Activated CD4-positive, alpha-beta T cell treated with anti-CD3 and anti-CD28 coated beads for 4 hours (primary cell): ENCODE data around the gene ELP4.
"Not testable (repeated sequence)": the region's sequence is repeated elsewhere in the genome, so short reads cannot be mapped to it uniquely, and the experiment has no call there.

Source experiments
- DNase-seq, 2 donors: peaks; one replicate each; pipeline ENCODE4 v3.0.0-alpha.2; 2020

The ELP4 gene

DNA sequence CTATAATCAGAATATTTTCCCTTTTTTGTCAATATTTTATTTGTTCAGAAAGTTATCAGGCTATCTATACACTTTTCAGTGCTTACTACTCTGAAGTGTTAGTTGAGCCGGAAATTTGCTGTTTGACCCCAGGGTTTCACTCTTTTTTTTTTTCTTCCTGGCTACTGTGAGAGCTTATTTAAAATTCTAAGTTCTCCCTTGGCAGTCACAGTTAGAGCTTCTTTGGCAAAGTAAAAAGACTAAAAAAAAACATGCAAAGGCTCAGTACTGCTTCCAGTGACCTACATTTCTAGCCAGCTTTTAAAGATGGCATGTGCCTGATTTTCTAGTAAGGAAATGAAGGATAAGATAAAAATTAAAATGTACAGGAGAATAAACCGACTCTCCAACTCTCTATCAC is 48.4 kb downstream of the ELP4 start:
- DNase-seq: no peak

DNA sequence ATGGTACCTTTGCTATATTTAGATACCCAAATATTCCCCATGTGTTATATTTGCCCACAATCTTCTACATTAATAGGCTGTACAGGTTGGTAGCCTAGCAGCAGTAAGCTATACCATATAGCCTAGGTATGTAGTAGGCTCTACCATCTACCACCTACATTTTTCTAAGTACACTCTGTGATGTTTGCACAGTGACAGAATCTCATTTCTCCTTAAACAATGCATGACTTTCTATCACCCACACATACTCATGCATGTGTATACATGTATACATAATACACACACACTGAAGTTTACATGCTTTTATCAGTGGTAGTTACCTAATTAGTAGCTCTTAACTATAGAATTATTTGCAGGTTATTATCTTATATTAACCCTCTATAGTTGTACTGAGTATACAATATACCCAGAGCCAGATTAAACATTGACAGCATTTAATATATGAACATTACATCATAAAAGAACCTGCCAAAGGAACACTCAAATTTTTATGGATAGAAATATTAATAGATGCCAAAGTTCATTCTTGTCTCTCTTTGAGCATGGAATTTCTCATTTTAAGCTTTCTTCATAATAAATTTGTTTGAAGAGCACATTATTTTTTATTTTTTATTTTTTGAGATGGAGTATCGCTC is 51.4 kb downstream of the ELP4 start:
- no peak for DNase-seq

DNA sequence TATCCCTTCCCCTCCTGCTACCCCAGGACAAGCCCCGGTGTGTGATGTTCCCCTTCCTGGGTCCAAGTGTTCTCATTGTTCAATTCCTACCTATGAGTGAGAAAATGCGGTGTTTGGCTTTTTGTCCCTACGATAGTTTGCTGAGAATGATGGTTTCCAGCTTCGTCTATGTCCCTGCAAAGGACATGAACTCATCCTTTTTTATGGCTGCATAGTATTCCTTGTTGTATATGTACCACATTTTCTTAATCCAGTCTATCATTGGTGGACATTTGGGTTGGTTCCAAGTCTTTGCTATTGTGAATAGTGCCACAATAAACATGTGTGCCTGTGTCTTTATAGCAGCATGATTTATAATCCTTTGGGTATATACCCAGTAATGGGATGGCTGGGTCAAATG is 55.0 kb downstream of the ELP4 start:
- not testable (repeated sequence) for DNase-seq

- DNase-seq: not testable (repeated sequence)
Measured at GRCh38 chr11:31574133-31574532, 64.6 kb downstream of the ELP4 start.

DNA sequence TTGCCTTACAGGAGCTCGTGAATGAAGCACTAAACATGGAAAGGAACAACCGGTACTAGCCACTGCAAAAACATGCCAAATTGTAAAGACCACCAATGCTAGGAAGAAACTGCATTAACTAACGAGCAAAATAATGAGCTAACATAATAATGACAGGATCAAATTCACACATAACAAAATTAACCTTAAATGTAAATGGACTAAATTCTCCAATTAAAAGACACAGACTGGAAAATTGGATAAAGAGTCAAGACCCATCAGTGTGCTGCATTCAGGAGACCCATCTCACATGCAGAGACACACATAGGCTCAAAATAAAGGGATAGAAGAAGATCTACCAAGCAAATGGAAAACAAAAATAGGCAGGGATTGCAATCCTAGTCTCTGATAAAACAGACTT is 66.2 kb downstream of the ELP4 start:
- not testable (repeated sequence) for DNase-seq

- not testable (repeated sequence) for DNase-seq
Measured at GRCh38 chr11:31579412-31579811, 69.8 kb downstream of the ELP4 start.

- DNase-seq: no peak
Measured at GRCh38 chr11:31582697-31583096, 73.1 kb downstream of the ELP4 start.

- DNase-seq: no peak
Measured at GRCh38 chr11:31598454-31598853, 88.9 kb downstream of the ELP4 start.

- DNase-seq: no peak
Measured at GRCh38 chr11:31601635-31602282, 92.2 kb downstream of the ELP4 start.

GRCh38 chr11:31606893-31607292 is 97.3 kb downstream of the ELP4 start:
- DNase-seq: no peak

DNA sequence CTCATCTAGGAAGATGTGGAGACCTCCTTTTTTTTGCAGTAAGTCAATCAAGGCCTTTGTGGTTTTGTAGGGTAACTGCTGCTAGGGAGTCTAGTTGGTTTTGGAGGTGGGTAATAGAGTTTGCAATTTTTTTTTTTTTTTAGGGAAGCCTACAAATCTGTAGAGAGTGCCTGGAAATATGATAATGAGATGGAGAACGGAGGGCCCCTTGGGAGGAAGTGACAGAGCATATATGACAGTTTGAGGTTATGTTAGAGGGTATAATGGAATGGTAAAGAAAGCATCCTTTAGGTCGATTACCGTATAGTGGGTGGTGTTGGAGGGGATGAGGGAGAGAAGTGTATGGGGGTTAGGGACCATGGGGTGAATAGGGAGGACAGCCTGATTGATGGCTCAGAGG is 98.3 kb downstream of the ELP4 start:
- DNase-seq: no peak

DNA sequence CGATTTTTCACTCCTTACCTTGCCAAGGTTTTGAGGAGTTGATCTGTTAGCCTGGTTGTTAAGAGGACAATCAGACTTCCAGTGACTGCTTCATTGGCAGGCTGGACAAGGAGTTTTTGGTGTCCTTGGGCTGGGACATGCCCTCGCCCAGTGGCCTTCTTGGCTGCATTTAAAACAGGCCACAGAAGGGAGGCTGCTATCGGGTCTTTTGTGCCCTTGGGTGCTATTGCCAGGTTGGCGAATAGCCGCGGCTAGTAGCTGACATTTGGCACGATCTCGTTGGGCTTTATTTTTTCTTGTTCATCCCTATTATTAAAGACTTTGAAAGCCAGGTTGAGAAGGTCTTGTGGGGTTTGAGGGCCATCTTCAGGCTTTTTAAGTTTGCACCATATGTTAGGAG is 99.4 kb downstream of the ELP4 start:
- no peak for DNase-seq

GRCh38 chr11:31610544-31610943 is 101.0 kb downstream of the ELP4 start:
- DNase-seq: no peak

DNA sequence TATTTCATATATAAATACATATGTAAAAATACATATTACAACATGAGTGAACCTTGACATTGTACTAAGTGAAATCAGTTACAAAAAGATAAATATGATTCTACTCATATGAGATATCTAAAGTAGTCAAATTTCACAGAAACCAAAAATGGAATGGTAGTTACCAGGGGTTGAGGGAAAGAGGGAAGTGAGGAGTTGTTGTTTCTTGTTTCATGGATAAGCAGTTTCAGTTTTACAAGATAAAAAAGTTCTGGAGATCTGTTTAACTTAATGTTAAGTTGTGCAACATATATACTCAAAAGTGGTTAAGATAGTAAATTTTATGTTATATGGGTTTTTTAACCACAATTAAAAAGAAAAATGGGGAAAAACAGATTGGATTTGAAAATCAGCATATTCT is 107.7 kb downstream of the ELP4 start:
- DNase-seq: no peak

DNA sequence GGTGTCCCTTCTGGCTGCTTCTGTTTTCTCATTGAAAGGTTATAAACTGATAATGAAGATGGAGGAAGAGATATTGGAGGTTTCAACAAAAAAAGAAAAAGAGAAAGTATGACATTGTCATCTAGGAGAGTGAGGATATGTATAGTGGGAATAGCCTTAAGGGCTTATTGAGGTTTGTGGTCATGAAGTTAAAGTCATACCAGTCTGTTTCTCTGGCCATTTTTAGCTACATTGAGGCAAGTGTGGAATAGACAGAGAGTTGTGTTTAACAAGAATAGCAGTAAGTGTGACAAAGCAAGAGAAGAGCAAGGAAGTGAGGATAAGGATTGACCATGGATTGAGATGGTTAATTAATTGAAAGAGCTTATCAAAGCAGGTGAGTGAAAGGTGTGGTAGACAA is 110.4 kb downstream of the ELP4 start:
- no peak for DNase-seq

DNA sequence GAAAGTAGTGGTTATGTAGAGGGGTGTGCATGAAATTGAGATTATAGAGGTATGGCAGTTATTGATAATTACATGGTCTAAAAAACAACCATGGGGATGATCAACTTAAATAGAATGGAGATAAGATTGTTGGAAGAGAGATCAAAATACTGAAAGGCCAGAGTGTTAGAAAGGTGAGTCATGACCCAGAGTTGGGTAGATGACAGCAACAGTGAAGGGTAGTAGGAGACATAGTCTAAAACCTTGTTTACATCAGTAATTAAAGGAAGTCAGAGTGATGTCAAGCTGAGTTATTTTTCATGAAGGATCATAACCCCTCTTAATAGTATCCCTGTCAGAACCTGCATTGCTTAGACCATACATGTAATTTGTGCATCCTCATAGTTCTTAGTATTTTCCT is 110.9 kb downstream of the ELP4 start:
- DNase-seq: no peak

- DNase-seq: no peak
Measured at GRCh38 chr11:31625868-31626267, 116.3 kb downstream of the ELP4 start.

DNA sequence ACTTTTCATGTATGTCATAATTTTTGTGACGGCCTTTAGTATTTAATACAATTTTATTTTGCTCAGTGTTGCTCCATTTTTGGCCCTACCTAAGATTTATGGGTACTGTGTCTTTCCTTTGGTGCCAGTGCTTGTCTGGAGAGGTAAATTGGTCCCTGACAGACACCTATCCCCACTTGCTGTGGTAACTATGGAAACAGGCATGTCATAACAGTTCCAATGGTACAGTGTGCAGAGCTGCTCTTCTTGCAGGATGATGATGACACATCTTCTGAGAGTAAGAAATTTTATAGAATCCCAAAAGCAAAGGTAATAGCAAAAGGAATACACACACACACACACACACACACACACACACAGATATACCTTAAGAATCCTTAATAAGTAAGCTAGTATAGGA is 118.5 kb downstream of the ELP4 start:
- no peak for DNase-seq

DNA sequence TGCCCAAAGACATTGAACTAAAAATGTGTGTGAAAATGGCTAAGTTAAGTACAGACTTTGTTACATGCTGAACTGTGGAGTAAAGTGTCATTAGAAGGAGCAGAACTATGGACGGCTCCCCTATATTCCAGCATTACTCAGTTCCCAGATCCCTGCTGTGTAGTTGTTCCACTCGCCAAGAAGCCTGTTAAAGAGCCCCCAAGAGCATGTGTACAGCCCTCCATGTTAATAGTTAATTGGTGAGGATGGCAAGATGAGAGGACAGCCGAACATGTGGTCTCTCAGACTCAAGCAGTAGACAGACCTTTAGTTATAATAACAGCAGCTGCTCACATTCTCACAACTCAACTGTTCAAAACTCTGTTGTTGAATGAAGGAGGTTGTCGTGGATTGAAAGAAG is 127.4 kb downstream of the ELP4 start:
- no peak for DNase-seq

GRCh38 chr11:31640611-31641010 is 131.0 kb downstream of the ELP4 start:
- no peak for DNase-seq

DNA sequence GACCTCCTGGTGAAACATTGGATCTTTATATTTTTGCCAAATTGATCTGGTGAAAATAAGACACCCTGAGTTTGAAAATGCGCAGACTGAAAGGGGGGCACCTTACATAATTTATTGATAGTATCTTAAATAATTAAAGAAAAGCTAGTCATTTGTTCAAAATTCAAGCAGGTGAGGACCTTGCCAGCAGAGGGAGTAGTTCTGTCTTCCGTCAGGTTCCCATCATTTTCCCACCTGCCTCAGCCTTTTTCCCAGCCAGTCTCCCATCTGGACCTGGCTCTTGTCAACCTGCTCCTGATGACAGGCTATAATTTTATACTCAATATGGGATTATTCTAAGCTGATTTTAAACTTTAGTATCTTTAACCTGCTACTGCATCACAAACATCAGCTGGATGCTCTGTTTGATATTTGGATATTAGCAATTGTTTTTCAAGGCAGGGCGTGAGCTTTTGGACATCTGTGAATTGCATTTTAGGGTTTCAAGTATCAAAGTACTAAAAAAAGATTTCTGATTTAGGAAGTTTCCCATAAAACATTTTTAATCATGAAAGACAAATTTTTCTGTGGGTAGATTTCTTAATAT is 132.0 kb downstream of the ELP4 start:
- DNase-seq: no peak

GRCh38 chr11:31643857-31644256 is 134.3 kb downstream of the ELP4 start:
- no peak for DNase-seq

- DNase-seq: no peak
Measured at GRCh38 chr11:31645747-31646146, 136.2 kb downstream of the ELP4 start.

DNA sequence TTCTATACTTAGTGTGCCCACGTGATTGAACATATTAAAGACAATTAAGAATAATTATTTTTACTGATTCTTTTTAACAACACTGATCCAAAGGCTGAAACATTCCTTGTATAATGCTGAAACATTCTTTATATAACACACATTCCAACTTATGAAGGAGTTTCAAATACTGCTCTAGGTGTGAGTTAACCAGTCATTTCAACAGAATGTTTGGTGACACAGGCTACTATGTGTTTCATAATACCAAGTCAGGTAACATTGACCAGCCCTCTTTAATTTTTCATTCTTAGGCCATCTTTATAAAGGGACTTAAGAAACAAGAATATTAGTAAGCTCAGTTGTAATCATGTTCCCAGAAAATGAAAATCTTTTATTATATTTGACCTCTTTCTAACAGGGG is 136.6 kb downstream of the ELP4 start:
- DNase-seq: no peak
